GM19025 (cell line): ENCODE results near the gene LMNA.
"Not testable (repeated sequence)": the region's sequence is repeated elsewhere in the genome, so short reads cannot be mapped to it uniquely, and the experiment has no call there.

ENCODE experiments used
- ATAC-seq: cut with Tn5 transposase; IDR thresholded peaks from one replicate; pipeline ENCODE4 v1.9.1; 2021; ENCODE audit warnings: mild to moderate bottlenecking, low read depth, moderate library complexity; ENCODE audit not compliant: unreplicated experiment

LMNA gene

DNA sequence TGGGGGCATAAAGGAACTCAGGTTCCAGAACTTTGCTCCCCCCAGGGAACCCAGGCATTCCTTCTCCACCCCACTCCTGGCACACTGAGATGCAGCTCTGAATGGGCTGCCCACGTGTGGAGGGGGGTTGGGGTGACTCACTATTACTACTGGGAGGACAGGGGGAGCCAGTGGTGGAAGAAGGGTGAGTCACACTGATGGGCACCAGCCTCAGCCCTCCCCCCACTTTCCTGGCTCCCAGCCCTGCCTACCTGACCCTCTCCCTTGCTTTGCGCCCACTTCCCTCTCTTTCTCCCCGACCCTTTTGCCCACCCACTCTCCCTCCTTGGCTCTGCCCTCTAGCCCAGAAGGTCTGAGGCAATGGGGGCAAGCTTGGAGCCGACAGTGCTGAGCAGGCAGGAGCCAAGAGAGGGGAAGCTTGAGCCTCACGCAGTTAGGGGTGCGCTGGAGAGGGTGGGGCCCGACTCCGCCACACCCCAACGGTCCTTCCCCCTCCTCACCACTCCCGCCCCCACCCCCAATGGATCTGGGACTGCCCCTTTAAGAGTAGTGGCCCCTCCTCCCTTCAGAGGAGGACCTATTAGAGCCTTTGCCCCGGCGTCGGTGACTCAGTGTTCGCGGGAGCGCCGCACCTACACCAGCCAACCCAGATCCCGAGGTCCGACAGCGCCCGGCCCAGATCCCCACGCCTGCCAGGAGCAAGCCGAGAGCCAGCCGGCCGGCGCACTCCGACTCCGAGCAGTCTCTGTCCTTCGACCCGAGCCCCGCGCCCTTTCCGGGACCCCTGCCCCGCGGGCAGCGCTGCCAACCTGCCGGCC lies at the start of gene LMNA:
Gene LMNA (plus strand): TSS at position 611 of the 818 bp plus-strand sequence. CDS start 208 bp downstream, outside the sequence.
- peak; percentile 75 for ATAC-seq

DNA sequence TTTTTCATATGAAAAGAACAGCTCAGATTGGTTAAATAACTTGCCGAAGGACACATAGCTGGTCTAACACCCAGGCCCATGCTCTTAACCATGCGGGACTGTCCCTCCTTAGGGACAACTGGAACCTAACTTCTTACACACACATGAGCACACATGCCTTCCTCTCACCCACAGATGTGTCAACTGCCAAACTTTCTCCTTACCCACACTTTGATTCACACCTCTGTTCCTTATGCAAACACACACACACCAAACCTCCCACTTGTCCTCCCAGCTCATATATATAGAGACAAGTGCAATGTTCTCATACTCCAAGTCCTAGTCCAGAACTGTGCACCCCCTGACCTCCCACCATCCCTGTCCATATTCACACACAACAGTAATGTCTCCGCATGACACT lies 49.3 kb upstream of the LMNA start:
- ATAC-seq, result no peak

DNA sequence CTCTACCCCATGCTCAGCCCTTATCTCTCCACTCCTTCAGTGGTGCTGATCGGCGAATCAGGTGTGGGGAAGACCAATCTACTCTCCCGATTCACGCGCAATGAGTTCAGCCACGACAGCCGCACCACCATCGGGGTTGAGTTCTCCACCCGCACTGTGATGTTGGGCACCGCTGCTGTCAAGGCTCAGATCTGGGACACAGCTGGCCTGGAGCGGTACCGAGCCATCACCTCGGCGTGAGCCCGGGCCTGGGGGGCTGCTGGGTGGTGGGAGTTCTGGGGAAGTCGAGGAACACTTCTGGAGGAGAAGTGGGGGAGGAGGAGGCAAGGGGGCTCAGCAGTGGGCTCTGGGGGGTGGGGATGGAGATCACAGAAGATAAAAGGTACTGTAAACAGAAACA lies 48.6 kb upstream of the LMNA start:
- no peak for ATAC-seq

DNA sequence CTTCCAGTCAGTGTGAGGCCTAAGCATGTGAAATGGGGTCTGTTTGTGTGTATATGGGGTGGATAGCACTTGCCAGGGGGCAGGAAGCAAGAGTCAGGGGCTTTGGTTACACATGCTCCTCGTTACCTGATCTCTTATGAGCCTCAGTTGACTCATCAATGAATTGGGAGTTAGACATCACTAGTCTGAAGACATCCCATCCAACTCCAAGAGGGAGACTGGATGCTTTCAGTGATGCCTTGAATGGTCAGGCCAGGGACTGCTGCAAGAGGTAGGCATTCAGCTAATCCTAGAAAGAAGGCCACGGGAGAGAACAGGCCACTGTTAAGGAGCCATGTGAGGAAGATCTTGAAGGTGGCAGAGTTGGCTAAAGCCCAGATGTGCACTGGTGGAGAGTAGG lies 47.2 kb upstream of the LMNA start:
- ATAC-seq, result no peak

DNA sequence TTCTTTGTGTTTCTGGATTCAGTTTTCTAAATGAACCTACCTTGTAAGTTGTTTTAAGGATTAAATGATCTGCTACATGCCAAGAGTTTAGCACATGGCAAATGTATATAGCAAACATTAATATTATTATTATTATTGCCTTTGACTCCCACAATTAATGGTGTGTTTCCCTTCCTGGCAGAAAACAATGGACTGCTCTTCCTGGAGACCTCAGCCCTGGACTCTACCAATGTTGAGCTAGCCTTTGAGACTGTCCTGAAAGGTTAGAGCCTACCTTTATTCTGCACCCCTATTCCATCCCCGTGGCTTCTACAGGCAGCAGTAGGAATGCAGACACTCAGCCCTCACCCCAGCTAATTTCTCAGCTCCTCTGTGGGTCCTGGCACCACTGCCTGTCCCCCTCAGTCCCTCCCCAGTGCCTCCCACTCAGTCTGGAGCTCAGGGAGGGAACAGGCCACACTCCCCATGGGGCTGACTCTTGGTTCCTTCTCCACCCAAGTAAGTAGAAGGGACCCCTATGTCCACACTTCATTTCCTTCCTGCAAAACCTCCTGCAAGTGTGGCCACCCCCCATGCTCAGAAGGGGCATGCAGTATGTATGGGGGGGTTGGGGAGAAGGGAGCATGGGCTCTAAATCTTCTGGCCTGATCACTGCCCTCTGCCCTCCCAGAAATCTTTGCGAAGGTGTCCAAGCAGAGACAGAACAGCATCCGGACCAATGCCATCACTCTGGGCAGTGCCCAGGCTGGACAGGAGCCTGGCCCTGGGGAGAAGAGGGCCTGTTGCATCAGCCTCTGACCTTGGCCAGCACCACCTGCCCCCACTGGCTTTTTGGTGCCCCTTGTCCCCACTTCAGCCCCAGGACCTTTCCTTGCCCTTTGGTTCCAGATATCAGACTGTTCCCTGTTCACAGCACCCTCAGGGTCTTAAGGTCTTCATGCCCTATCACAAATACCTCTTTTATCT lies 44.7 kb upstream of the LMNA start:
- no peak for ATAC-seq

DNA sequence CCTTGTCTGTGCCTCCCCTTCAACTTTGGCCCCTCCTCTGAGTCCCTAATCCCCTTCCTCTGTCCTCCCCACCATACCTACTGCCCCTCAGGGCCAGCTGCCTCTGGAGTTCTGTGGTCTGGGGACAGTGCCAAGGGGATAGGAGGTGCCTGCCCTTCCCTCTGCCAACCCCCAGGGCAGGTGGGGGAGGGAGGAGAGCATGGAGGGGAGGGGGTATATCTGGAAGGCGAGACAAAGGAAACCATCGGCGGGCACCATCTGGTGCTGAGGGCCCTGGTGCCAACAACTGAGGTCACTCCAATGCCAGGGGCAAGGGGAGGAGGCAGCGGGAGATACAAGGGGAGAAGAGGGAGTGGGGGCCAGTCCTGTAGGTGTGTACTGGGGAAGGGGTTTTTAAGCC lies 44.0 kb upstream of the LMNA start:
- no peak for ATAC-seq

DNA sequence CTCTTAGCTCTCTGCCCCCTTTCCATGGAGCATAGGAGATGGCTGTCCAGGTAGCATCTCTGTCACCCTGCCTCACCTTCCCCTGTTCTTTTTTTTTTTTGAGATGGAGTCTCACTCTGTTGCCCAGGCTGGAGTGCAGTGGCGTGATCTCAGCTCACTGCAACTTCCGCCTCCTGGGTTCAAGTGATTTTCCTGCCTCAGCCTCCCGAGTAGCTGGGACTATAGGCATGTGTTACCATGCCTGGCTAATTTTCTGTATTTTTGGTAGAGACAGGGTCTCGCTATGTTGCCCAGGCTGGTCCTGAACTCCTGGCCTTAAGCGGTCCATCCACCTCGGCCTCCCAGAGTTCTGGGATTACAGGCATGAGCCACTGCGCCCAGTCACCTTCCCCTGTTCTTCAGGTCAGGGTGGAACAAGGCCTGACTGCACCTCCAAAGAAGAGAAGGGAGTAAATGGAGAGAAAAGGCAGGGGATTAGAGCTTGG lies 43.1 kb upstream of the LMNA start:
- not testable (repeated sequence) for ATAC-seq

DNA sequence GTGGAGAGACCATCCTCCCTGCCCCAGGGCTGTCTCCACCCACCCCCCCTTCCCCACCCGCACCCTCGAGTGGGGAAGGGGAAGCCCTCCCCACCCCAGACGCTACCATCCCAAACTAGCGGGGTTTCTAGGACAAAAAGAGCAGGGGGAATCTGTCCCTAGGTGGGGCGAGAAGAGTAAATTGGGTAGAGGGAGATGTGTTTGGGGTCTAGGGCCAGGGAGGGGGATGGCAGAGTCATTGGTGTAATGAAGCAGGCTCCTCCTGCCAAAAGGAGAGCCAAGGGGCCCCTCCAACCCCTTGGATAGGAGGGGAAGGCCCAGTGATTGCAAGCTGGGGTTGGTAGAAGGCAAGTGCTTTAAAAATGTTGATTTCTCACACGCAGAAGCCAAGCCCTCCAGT lies 42.3 kb upstream of the LMNA start:
- no peak for ATAC-seq

DNA sequence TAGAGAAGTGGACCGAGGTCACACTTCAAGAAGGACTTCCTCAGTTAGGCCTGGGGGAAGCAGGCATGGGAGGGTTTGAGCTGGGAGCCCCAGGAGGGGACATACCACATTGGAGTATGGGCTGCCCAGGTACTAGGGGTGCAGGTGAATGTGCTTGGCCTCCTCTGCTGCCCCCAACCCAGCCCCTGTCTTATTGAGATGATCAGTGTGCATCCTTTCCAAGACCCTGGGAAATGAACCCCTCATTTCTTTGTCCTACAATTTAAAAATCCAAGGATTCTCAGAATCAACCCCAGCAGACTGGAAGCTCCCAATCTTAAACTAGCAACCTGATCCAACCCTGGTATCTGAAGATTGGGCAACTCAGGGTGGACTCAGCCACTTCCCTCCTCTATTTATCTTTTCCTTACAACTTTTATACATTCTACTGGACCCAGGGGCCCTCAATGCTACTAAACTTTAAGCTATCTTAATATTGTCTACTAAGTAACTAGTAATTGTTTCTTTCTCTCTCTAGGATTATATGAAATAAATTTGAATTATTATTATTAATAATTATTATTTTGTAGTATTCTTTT lies 41.3 kb upstream of the LMNA start:
- ATAC-seq, result no peak

DNA sequence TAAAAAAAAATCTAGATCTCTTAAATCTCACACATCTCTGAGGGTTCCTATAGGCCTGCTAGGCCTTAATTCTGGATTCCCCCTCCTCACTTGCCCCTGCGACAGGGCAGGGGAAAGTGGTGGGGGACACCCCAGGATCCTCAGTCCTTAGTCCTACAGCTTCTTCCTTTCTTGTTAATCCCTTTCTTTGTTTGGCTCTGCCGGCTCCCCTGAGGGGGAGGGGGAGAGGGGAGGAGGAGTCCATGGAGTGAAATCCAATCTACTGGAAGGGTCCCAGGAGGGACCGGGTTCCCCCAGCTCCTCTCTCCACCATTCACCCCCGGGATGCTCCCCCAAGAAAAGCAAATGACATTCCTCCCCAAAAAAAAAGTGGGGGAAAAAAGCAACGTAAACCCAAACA lies 40.8 kb upstream of the LMNA start:
- ATAC-seq, result no peak

DNA sequence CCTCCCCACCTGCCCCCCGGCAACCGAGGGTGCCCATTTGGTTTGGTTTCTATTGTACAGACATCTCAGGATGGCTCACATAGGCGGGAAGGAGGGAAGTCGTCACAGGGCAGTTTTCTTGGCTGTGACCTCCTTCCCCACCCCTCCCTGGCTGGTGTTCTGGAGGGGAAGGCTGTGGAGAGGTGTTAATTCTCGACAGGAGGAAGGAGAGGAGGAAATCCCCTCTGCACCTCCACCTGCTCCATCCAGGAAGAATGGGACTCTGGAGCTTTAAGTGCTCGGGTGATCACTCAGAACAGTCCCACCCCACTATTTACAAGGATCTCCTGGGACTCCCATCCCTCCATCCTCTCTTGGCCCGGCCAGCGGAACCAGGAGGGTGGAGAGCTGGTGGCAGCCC lies 39.9 kb upstream of the LMNA start:
- no peak for ATAC-seq

DNA sequence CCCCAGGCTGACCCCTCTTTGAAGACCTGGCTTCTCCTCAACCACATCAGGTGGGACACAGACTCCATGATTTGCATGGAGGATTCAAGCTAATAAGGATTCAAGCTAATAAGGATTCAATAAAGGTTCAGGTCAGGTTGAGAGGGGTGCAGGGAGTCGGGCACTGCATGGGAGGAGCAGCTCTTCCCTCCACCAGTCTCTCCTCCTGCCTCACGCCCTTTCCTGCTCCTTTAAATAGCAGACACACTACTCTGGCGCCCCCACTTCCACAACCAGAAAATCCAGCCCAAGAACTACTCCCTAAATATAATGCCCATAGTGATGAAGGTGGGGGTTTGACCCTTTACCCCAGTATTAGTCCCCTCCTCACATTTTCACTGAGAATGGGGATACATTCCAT lies 39.3 kb upstream of the LMNA start:
- no peak for ATAC-seq

DNA sequence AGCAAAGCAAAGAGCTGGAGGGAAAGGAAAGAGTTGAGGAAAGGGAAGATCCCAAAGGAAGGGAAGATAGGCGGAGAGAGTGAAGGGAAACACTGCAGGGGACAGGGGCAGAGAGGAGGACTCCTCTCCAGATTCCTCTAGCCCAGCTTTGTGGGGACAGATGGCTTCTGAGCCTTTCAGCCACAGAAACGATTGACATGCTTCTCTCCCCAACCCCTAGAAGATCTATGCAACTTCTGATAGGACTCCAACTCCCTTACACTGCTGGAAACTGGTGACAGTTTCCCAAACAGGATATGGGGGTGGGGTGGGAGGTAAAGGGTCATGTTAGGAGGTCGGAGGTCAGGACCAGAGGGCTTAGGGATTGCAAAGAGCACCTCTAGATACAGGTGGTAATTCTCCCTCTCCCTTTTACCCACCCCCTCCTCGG lies 38.7 kb upstream of the LMNA start:
- ATAC-seq, result no peak

DNA sequence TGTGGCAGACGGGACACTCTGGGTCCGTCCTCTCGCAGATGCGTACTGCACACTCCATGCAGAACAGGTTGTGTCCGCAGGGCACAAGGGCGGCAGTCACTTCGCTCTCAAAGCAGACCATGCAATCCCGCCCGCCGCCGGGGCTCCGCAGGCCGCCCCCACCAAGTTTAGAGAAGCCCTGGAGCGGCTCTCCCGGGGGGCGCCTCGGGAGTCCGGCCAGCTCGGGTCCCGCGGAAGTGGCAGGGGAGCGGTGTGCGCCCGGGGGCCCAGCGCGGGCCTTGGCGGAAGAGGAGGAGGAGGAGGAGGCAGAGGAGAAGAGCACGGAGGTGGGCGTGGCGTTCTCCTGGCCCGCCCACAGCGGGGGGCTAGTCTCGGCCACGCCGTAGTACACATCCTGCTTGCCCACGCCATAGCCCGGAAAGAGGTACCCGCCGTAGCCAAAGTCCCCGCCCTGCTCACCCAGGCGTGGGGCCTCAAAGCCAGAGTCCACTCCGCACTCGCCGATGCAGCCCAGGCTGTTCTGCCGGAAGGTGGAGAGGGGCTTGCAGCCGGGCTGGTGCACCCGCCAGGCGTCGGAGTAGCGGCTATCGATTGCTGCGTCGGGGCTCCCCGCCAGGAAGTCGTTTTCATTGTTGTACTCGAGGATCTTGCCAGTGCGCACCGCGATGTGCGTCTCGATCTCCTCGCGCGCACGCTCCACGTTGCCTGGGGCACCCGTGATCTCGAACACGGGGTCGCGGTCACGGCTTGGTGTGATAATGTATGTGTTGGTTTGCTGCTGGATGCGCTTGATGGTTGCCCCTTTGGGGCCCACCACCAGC lies 37.7 kb upstream of the LMNA start:
- ATAC-seq, result peak; percentile 57

DNA sequence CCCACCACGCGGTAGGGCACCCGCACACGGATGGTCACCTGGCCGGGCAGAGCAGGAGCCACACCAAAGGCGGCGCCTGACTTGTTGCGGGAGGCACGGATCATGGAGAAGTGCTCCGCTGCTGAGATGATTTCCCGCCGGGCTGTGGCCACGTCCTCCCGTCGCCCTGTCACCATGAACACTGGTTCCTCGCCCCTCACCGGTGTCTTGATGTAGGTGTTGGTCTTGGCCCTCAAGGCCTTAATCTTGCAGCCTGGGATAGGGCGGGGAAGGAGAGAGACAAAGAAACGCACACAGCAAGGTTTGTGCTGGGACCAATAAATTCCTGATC lies 37.1 kb upstream of the LMNA start:
- no peak for ATAC-seq

DNA sequence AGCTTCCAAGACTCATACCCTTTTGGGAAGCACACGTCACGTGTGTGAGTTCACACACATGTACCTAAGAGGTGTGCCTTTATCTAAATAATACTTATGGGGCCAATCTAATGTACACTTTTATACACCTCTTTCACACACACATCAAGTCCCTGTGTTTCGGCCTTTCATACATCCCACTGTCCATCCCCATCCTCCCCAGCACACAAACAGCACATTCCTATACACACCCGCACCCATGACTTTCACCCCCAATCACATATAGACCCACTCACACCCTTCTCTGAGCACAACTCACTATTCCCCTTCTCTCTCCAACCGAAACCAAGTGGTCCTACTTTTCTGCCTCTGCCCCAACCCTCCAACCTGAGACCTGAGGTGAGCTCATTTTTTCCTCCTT lies 35.8 kb upstream of the LMNA start:
- ATAC-seq, result no peak

DNA sequence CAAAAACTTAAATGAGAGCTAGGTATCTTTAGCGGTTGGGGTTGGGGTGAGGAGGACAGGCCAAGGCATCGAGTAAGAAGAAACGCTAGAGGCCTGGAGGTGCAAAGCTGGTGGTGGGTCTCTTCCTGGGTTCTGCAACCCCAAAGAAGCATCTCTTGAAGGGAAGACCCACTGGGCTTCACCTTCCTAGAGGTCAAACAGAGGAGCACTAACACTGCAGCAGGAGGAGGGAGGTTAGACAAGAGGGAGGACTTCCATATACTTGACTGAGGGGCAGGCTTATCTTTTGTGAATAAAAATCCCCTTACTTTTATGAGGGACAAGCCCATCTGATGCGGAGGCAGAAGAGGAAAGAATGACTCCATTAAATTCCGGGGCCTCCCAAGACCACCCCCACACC lies 34.7 kb upstream of the LMNA start:
- ATAC-seq, result no peak

DNA sequence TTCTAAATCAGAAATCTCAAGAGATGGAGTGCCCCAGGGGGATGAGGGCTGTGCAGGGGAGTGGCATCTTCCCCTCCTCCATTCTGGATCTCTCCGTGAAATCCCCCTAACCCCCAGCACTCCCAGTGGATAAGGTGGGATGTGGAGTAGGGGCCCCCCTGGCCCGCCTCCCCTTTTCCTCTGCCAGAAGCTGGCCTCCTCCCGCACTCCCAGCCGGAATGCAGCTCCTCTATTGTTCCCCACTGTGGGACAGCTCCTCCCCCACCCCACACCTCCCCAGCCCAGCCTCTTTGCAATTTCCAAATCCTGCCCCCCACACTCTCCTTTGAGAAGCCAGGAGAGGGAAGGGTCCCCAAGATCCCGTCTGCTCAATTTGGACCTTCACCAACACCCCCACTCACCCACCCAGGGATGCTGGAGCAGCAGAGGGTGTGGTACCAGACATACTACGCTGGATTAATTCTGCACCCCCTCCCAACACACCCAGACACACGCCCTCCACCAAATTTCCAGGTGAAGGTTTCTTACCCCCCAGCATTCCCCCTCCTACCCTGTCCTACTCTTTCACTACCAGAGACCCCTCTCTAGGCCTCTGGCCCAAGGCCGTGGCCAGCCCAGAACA lies 34.2 kb upstream of the LMNA start:
- no peak for ATAC-seq

DNA sequence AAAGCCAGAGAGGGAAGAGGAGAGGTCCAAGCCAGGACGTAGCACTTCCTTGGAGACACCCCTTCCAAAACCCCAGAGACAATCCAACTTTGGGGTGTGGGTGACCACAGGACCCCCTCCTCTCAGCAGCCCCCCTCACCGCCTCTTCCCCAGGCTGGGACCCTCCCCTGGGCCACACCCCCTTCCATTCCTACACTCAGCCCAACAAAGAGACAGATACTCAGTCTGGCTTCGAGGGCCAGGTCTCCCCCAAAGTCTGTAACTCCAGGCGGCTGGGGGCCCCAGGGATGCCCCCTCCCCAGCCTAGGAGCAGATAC lies 33.7 kb upstream of the LMNA start:
- no peak for ATAC-seq
